GM21737 (cell line): ENCODE measurements around the gene FAM131B.
"Not testable (repeated sequence)": the region's sequence is repeated elsewhere in the genome, so short reads cannot be mapped to it uniquely, and the experiment has no call there.

Experiments
- ATAC-seq: cut with Tn5 transposase; IDR thresholded peaks from one replicate; pipeline ENCODE4 v1.9.1; 2021; ENCODE audit warnings: mild to moderate bottlenecking, moderate library complexity; ENCODE audit not compliant: unreplicated experiment

Gene FAM131B

DNA sequence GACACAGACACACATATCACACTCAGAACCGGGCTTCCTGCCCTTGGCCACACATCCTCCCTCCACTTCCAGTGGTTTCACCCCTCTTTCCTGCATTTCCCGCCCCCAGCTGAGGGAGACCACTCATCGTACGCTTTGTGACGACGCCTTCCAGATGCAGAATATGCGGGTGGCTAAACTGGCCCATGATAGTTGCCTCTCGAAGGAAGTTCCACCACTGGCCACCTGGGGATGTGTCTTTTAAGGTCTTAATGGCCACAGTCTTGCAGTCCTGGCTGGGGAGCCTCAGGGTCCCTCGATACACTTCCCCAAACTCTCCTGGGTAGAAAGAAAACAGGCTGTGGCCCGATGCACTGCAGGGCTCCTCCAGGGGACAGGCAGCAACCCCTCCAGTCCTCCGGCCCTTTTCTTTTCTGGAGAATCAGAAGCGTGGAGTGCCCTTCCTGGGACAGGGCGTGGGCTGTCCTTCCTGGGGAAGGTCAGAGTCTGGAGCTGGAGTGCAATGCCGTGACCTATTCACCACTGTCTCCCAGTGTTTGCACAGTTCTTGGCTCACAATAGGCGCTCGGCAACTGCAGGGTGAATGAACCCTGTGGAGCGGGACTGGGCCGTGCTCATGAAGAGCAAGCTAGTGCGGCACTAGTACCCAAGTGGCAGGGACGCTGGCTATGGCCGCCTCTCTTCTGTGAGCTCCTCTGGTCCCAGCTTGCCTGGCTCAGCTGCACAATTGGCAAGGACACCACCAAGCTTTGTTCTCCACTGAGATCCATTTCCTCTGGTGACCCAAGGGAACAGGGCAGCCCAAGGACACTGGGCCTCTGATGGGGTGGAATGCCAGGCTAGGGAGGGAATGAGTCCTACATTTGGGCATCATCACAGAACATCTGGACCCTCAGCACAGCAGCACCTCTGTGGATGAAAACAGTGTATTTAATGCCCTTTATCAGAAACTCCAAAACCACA lies 33.0 kb upstream of the FAM131B start:
- ATAC-seq: no peak

DNA sequence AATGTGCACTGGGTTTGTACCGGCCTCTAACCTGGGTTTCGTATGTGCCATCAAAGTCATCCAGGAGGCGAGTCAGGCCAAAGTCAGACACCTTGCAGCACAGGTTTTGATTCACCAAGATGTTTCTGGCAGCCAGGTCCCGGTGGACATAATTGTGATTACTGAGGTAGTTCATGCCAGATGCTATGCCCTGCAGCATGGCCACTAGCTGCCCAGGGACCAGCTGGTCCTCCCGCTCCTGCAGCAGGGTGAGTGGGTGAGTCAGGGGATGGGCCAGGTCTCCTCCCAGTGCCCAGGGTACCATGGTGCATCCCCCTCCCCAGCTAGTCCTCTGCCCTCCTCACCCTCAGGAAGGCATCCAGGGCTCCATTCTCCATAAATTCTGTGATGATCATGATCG lies 32.3 kb upstream of the FAM131B start:
- ATAC-seq: no peak

DNA sequence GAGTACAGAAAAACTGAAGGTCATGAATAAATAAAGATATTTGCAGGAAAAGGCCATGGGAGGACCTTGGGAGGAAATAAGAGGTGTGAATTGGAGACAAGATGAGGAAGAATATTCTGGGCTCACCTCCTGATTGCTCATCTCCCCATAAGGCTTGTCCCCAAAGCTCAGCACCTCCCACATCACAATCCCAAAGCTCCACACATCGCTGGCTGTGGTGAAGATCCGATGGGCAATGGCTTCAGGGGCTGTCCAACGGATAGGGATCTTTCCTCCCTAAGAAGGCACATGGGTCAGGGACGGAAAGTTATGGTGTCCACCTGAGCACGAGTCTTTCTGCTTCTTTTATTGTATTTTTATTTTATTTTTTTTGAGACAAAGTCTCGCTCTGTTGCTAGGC lies 31.6 kb upstream of the FAM131B start:
- ATAC-seq: no peak

DNA sequence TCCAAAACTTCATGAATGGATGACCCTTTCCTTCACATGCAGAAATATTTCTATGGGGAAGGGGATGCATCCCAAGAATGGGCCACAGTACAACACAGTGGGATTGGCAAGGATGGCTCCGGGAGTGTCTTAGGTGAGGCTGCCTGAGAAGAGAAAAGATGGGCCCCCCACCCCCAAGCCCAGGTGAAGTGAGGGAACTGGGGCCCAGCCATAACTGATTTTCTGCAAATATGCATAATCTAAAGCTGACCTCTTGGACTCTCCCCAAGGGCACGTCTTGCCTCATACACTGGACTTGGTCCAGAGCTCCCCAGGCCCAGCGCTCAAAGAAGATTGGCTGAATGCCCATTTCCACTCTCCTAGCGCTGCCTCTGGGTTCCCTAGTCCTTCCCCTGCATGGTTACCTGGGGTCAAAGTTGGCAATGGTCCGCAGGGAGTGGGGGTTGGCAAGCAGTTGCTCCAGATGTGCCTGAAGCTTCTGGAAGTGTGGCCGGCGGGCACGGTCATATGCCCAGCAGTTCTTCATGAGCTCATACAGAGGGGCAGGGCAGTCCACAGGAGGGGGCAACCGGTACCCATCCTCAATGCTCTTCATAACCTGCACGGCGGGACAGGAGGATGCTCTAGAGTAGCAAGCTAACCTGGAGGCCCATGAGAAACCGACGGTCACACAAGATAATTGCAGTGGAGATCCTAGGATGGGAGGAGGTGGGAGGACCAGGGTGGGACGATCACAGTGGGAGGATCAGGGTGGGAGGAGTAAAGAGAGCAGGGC lies 30.9 kb upstream of the FAM131B start:
- ATAC-seq: no peak

DNA sequence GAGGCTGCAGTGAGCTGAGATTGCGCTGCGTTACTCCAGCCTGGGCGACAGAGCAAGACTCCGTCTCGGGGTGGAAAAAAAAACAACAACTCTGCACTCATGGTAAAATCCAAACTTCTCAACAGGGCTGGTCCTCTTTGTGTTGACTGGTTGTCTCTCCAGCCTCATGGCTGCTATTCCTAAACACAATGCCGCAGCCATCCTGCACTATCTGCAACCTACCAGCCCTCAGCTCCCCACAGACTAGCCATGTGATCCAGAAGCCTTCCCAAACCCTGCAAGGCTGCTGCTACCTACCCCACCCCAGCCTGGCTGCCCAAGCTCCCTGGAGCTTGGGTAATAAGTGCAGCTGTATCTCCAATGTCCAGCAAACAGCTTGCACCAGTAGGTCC lies 30.4 kb upstream of the FAM131B start:
- ATAC-seq: no peak

DNA sequence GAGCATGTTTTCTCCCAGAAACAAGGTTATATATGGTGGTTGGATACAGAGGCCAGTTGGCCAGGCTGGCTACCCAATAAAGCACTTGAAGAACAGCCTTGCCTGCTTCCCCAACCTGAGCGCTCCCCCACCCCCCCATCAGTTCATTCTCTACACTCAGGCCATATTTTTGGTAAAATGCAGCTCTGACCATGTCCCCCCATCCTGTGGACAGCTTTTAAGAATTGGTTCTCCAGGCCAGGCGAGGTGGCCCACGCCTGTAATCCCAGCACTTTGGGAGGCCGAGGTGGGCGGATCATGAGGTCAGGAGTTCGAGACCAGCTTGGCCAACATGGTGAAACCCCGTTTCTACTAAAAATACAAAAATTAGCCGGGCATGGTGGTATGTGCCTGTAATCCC lies 29.9 kb upstream of the FAM131B start:
- not testable (repeated sequence) for ATAC-seq

DNA sequence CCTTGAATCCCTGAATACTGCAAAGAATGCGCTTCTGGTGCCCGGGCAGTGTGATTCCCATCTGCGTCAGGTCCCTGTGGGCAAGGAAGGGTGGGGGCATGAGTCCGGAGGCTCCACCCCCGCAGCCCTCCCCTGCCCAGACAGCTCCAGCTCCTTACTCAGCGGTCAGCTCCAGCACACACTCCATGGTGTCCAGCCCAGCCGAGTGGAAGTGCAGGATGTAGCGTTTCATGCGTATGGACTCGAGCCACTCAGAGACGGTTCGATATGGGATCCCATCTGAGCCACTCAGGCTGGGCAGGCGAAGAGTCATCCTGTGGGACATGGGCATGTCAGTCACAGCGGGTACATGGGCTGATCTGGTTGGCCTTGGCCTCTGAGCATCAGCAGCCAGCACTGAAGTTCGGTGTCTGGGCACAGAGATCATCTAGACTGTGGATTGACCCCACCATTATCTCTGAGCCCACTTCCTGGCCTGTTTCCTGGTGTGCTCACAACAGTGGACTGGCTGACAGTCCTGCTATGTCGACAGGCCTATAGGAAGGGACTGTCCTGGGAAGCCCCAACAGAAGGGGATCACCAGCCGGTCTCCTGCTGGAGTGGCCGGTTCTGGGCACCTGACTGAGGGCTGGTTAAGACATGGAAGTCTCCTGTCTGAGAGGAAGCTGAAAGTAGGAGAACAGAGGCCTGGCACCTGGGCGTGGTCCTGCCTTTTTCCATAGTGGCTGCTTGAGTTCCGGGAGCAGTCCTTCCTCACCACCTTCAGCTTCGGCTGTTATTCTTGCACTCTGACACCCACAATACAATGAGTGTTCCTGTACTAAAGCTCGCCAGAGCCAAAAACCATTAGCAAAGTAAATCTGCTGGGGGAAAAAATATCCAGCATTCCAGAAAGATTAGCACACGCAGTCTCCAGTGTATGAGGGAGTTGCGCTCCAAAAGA lies 29.2 kb upstream of the FAM131B start:
- ATAC-seq: no peak

DNA sequence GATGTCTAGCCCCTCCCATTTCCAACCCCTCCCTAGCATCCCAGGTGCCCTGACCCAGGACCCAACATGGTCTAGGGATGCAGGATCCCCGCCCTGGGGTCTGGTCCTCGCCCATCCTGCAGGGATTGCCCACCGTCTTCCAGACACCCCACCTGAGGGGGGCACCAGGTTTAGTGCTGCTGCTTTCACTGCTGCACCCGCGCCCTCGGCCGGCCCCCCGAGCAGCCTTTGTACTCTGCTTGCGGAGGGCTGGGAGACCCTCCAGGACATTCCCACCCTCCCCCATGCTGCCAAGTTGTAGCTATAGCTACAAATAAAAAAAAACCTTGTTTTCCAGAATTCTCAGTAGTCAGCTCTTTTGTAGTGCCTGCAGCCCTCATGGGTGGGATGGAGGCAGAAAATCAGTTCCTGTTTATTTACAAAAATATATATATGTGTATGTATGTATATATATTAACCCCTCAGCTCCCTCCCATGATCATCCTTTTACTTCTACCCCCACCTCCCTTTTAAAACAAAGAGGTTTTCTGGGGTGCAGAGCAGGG lies 28.3 kb upstream of the FAM131B start:
- ATAC-seq: no peak

DNA sequence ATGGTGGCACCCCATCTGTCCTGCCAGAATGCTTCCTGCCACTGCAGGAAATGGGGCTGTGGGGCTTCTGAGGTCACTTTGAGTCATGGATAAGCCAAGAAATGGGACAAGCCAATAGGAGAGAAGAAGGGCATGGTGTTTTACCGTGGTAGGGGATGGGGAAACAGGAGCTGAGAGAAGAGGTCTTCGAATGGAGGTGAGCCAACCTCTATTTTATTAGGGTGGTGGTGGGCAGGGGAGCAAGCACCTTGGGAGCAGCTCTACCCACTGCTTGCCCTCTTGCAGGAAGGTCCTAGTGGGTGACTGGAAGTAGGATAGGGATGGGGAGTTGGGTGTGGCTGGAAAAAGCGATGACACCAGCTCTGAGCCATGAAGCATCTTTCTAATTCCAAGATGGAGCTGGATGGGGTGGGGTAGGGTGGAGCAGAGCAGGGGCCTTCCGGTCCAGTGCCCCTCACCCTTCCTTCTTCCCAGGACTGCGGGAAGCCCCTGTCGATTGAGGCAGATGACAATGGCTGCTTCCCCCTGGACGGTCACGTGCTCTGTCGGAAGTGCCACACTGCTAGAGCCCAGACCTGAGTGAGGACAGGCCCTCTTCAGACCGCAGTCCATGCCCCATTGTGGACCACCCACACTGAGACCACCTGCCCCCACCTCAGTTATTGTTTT lies 27.7 kb upstream of the FAM131B start:
- no peak for ATAC-seq

DNA sequence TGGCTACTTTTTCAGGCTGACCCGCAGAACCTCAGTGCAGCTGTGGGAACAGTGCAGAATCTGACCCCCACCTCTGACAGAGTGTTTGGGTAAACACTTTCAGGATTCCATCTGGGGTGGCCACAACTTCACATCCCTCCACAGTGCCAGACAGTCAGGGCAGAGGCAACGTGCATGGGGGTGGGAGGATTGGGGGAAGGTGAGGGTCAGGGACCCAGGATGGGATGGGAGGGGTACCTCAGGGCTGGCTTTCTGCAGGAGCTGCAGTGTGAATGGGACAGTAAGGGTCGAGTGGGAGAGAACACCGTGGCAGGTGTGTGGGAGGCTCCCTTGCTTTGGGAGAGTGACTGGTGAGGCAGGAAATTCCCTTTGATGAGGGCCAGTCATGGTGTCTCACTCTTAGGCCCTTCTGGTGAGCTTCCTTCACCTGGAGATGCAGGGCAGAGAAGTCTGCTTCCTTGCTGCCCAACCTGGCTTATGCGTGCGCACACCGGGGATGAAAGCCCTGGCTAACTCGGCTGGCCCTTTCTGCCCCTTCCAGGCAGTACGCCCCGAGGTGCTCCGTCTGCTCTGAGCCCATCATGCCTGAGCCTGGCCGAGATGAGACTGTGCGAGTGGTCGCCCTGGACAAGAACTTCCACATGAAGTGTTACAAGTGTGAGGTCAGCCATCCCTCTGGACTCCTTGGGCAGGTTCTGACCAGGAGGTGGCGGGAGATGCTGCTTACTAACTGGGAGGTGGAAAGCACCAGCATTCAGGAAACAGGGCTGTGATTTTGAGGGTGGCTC lies 27.0 kb upstream of the FAM131B start:
- no peak for ATAC-seq

DNA sequence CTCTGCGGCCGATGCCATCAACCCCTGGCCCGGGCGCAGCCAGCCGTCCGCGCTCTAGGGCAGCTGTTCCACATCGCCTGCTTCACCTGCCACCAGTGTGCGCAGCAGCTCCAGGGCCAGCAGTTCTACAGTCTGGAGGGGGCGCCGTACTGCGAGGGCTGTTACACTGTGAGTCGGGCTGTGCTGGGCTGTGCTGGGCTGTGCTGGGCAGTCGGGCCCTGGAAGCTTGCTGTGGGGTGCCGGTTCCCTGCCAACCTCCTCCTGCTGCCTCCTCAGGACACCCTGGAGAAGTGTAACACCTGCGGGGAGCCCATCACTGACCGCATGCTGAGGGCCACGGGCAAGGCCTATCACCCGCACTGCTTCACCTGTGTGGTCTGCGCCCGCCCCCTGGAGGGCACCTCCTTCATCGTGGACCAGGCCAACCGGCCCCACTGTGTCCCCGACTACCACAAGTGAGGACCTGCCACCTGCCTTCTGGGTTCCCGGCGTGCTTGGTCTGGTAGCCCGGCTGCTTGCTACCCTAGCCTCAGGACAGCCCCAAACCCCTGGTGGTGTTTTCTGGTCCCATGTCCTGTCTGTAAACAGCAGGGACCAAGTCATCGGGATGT lies 26.1 kb upstream of the FAM131B start:
- no peak for ATAC-seq

DNA sequence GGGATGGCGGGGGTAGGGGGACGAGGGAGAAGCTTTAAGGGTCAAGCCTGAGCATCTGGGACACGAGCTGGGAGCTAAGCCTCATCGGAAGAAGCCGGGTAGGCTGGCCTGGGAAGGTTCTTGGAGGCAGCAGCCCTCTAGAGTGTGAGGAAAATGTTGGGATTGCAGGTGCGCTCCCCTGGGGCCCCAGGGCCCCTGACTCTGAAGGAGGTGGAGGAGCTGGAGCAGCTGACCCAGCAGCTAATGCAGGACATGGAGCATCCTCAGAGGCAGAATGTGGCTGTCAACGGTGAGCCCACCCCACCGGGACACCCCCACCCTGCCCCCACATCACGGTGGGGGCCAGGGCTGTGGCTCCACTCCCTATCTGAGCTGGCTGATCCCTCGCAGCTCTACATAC lies 25.5 kb upstream of the FAM131B start:
- no peak for ATAC-seq

DNA sequence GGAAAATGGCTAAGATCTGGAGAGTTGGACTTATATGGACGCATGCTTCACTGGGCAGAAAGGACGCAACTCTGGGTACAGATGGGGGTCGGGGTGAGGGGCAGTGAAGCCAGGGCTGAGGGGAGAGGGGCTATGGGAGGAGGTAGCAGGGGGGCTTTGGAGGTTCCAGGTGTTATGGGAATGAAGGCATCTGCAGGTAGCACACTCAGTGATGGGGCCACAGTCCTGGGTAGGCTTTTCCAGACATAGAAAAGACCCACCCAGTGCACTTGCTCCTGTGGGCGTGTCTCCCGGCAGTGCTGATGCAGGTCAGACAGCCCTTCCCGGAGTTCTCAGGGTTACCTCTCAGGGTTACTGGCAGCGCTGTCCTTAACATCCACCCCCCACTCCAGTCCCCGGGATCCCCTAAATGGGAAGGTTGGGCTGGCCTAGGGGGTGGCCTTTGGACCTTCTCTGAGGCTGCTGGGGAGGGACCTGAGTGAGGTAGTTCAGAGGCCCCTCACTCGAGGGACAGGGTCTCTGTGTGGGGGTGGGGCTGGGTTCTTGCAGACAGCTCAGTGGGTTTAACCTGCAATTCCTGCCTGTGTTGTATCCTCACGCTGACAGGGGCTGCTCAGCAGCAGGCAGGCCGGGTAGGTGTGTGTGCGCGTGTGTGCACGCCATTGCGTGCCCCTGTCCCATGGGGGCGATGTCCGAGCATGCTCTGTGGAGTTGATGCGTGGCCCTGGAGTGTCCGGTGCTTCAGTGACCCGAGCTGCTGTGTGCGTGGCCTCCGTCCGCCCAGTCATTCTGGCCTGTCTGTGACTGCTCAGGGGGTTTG lies 24.9 kb upstream of the FAM131B start:
- no peak for ATAC-seq

DNA sequence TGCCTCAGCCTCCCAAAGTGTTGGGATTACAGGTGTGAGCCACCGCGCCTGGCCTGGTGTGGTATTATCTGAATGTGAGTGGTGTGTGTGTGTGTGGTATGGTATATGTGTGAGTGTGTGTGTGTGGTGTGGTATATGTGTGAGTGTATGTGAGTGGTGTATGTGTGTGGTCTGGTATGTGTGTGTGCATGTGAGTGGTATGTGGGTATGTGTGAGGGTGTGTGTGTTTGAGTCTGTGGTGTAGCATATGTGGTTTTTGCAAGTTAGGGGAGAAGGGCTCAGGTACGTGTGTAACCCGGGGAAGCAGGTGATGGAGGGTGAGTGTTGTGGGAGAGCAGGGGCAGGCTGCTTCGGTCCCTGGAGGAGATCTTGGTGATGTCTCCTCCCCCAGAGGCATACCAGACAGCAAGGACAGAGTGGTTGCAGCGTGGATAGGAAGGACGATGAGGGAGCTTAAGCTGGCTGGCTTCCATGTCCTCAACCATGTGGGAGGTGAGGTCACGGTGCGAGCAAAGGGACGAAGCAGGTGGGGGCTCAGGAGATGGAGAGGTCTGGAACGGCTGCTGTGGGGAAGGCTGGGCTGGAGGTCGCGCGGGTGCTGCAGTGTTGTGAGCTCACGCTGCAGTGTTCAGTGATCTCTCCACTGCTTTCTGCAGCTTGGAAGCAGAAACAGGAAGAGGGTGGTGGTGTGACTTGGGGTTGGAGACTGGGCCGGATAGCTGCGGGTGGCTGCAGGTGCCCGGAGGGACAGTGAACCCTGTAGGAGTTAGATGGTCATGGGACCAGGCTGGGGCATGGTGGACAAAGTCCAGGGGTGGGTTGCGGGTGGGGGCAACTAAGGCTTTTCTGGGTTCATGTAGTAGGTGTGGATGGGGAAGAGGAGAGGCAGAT lies 23.6 kb upstream of the FAM131B start:
- peak; percentile 51 for ATAC-seq

DNA sequence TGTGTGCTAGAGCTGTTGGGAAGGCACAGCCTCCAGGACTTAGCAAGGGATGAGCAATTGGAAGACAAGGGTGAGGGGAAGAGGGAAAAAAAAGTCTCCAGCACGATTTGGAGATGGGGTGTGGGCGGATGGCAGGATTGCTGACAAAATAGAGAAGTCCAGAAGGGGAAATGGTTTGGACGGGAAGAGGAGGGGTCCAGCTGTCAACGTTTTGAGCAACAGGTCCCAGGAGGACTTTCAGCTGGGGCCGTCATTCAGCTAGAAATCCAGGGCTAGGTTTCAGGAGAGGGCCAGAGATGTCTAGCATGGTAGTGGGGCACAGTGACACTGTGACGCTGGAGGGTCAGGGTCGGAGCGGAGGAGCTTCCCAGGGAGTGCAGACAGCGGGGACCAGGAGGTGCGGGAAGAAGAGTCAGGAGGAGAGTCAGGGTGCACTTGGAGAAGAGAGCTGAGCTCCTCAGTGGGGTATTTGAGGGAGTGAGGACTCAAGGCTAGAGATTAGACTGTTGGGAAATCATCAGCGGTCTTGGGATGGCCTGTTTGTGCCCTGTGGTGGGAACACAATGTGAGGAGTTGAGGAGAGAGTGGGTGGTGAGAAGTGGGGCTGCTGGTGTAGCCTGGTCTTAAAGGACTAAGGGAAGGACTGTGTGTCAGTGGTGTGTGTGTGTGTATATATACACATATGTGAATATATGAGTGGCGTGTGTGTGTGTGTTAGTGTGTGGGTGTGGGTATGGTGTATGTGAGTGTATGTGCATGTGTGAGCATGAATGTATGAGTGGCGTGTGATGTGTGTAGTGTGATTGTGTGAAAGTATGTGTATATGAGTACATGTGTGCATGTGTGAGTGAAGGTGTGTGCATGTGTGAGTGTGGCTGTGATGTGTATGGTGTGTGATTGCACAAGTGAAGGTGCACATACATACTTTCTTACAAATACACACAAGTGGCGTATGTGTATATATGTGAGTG lies 22.4 kb upstream of the FAM131B start:
- ATAC-seq: no peak

DNA sequence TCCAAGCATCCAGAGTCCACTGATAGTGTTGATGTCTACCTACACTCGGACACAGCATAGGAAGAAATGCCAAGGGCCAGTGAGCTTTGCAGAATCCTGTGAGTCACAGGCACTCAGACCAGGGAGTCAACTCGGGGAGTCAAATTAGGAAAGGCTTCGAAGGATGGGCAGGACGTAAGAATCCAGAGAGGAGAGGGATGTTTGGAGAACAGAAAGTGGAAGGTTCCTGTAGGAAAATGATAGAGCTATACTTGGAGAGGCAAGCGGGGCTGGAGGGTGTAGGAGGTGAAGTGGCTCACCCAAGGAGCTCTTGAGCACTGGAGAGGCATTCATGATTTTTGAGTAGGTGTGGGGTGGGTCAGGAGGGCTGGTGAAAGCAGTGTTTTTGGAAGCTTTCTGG lies 21.6 kb upstream of the FAM131B start:
- ATAC-seq: no peak
